HCT116 (cell line): ENCODE results near the gene UBE2V1. TPM values are rescaled to one million over a fixed set of nuclear protein-coding genes. Genes with fewer than 3 reads are reported as not detected.

Source experiments
- ATAC-seq: fragments of 200-7000 bp; cut with Tn5 transposase; 2 replicates; pipeline ENCODE4 v1.9.1; 2020; ENCODE audit warnings: mild to moderate bottlenecking, moderate library complexity
- BruUV-seq: library from RNA; stranded (reverse); fragments of 400-500 nt; replicated peaks from 2 replicates; lab custom pipeline; 2021; lab: Mats Ljungman, UMichigan
- CTCF ChIA-PET: fragments of 300-600 bp; sonication (Branson Sonifier 250); formaldehyde crosslinking; loops from one replicate; lab custom pipeline; 2021; ENCODE audit warnings: antibody characterized with exemption; lab: Charles Lee
- POLR2A ChIA-PET: fragments of 300-600, 350-600 bp; sonication (Branson Sonifier 250); formaldehyde crosslinking; loops from one replicate; lab custom pipeline; 2021; ENCODE audit warnings: antibody characterized with exemption; lab: Charles Lee
- RAD21 ChIA-PET, 2 experiments: fragments of 300-600 bp; sonication (Branson Sonifier 250); formaldehyde crosslinking; loops; one replicate each; lab custom pipeline; 2023; ENCODE audit warnings: low total read pairs in 2 of 2; ENCODE audit not compliant: uncharacterized antibody in 2 of 2, unreplicated experiment in 2 of 2, low non-redundant PET in 1 of 2; lab: Charles Lee
- DNase-seq: peaks from one replicate; pipeline ENCODE4 v3.0.0-alpha.2; 2010; ENCODE audit warnings: low read depth, low spot score
- H2AFZ ChIP-seq: fragments of 200-600 bp; shearing (Covaris generic), sonication (generic); 2 replicates; pipeline ENCODE4 v1.6.1; 2017; ENCODE audit warnings: low read depth, mixed run types, mixed read lengths, antibody characterized with exemption, low read length; ENCODE audit not compliant: poor library complexity, severe bottlenecking
- H3K27ac ChIP-seq: 2 replicates; pipeline ENCODE4 v1.5.1; 2012; ENCODE audit warnings: low read depth, low read length
- H3K27me3 ChIP-seq: fragments of 200-600 bp; sonication (generic); 2 replicates; pipeline ENCODE4 v1.6.1; 2016; ENCODE audit warnings: mixed run types, low read length, mixed read lengths; ENCODE audit not compliant: insufficient read depth
- H3K36me3 ChIP-seq, 2 experiments: fragments of 200-500 bp in 1 of 2; fragments of 200-600 bp in 1 of 2; sonication (Bioruptor generic) in 1 of 2; sonication (generic) in 1 of 2; 2 replicates each; pipeline versions ENCODE4 v1.5.1 to v1.6.1; 2014 to 2016; ENCODE audit warnings: low read length in 2 of 2, inconsistent platforms in 1 of 2, mixed read lengths in 1 of 2, mixed run types in 1 of 2; ENCODE audit not compliant: insufficient read depth in 2 of 2, control insufficient read depth in 1 of 2
- H3K4me1 ChIP-seq, 2 experiments: fragments of 200-600 bp in 1 of 2; sonication (generic) in 1 of 2; 2 replicates each; pipeline versions ENCODE4 v1.5.1 to v1.6.1; 2012 to 2017; ENCODE audit warnings: low read length in 2 of 2, inconsistent platforms in 1 of 2, mild to moderate bottlenecking in 1 of 2, mixed read lengths in 1 of 2, mixed run types in 1 of 2, moderate library complexity in 1 of 2; ENCODE audit not compliant: insufficient read depth in 2 of 2, control insufficient read depth in 1 of 2
- H3K4me2 ChIP-seq: fragments of 200-600 bp; sonication (generic); 2 replicates; pipeline ENCODE4 v1.6.1; 2017; ENCODE audit warnings: mixed run types, low read length, mixed read lengths
- H3K4me3 ChIP-seq, 2 experiments: fragments of 200-600 bp in 1 of 2; sonication (generic) in 1 of 2; replicated peaks in 1 of 2; 2 replicates each; pipeline ENCODE4 v1.5.1; 2011 to 2016; ENCODE audit warnings: low read length in 2 of 2, control low read depth in 1 of 2, low read depth in 1 of 2, mild to moderate bottlenecking in 1 of 2, mixed read lengths in 1 of 2, mixed run types in 1 of 2
- H3K79me2 ChIP-seq: fragments of 200-600 bp; sonication (generic); 2 replicates; pipeline ENCODE4 v1.6.1; 2017; ENCODE audit warnings: mild to moderate bottlenecking, mixed run types, low read length, moderate library complexity, mixed read lengths; ENCODE audit not compliant: insufficient read depth
- H3K9ac ChIP-seq: fragments of 200-600 bp; sonication (generic); 2 replicates; pipeline ENCODE4 v1.6.1; 2016; ENCODE audit warnings: low read length, mixed read lengths
- H3K9me2 ChIP-seq: fragments of 200-600 bp; sonication (generic), shearing (Covaris generic); 2 replicates; pipeline ENCODE4 v1.6.1; 2017; ENCODE audit warnings: mixed run types, mild to moderate bottlenecking, moderate library complexity; ENCODE audit not compliant: insufficient read depth
- H3K9me3 ChIP-seq, 2 experiments: fragments of 200-500 bp in 1 of 2; fragments of 200-600 bp in 1 of 2; sonication (Bioruptor generic) in 1 of 2; sonication (generic) in 1 of 2; 2 replicates each; pipeline ENCODE4 v1.6.1; 2014 to 2017; ENCODE audit warnings: low read length in 2 of 2, mixed read lengths in 2 of 2, inconsistent platforms in 1 of 2, low read depth in 1 of 2, mild to moderate bottlenecking in 1 of 2, mixed run types in 1 of 2, moderate library complexity in 1 of 2; ENCODE audit not compliant: control insufficient read depth in 1 of 2, insufficient read depth in 1 of 2
- H4K20me1 ChIP-seq: fragments of 200-600 bp; sonication (generic), shearing (Covaris generic); 2 replicates; pipeline ENCODE4 v1.6.1; 2017; ENCODE audit warnings: mixed run types, mild to moderate bottlenecking, moderate library complexity; ENCODE audit not compliant: insufficient read depth
- CTCF ChIP-seq, 3 experiments: fragments of 200-600 bp in 1 of 3; sonication (generic) in 1 of 3; IDR thresholded peaks in 2 of 3; conservative IDR thresholded peaks in 1 of 3; 2 replicates each; pipeline ENCODE4 v1.5.1; 2012 to 2017; ENCODE audit warnings: low read depth in 2 of 3, low read length in 2 of 3, antibody characterized with exemption in 1 of 3, borderline replicate concordance in 1 of 3, control low read depth in 1 of 3, mild to moderate bottlenecking in 1 of 3, mixed read lengths in 1 of 3, mixed run types in 1 of 3, moderate library complexity in 1 of 3; ENCODE audit not compliant: insufficient read depth in 1 of 3
- RAD21 ChIP-seq: IDR thresholded peaks from 2 replicates; pipeline ENCODE4 v1.6.1; 2012; ENCODE audit warnings: low read depth, mild to moderate bottlenecking
- ZNF274 ChIP-seq: fragments of 200-500 bp; sonication (Bioruptor generic); IDR thresholded peaks from 2 replicates; pipeline ENCODE4 v1.6.1; 2014; ENCODE audit warnings: mild to moderate bottlenecking, low read depth, low read length, inconsistent platforms
- intact Hi-C: fragments of 100-400 bp; cut with micrococcal nuclease; formaldehyde crosslinking; loops from 2 replicates; pipeline ENCODE4 v1.10.0; 2022
- total RNA-seq: library from RNA; stranded (reverse); gene quantifications from one replicate; pipeline ENCODE4 v1.2.1, GENCODE V29; 2021; ENCODE audit not compliant: unreplicated experiment

The UBE2V1 gene
- total RNA-seq, 1 experiment from 2014 or later = 114 TPM

- DNase-seq (no peak), ATAC-seq (no peak)
- peak overlapping the region; percentile 89 for H3K4me2 ChIP-seq
- POLR2A ChIA-PET = interaction anchor here (0.9 to 2.2 kb wide), 6 partner anchors 10 to 49 kb away, joined by 3 to 11 read pairs (median 4); no protein-coding TSS in a partner anchor
- BruUV-seq = TSS peak; percentile 63
- intact Hi-C loops = no loop called here
- H3K9ac ChIP-seq = peak overlapping the region; percentile 98
- peaks cover 30 to 64% of the 10 kb centered on the region in 2 experiments for H3K4me1 ChIP-seq
- no peaks in the 10 kb centered on the region for H3K27me3 ChIP-seq
- H3K79me2 ChIP-seq = peaks cover 59% of the 10 kb centered on the region
- no peaks in the 10 kb centered on the region for H3K9me3 ChIP-seq
- H3K4me3 ChIP-seq = peak overlapping the region; percentile 80 to 95
- H3K36me3 ChIP-seq = peaks cover 4 to 14% of the 10 kb centered on the region in 2 experiments; a peak in 3 of 4 replicates
- CTCF ChIA-PET = interaction anchor here (0.7 to 2.0 kb wide), 9 partner anchors 14 to 216 kb away, joined by 3 to 6 read pairs (median 4); partner anchors contain the start of gene RNF114
- H4K20me1 ChIP-seq = no peaks in the 10 kb centered on the region
- TF ChIP-seq ZNF274 (no peak), CTCF (IDR thresholded peaks at IDR 0.05 in 2 of 3, conservative IDR thresholded peaks at IDR 0.05 in 1 of 3; ENCODE audit: borderline replicate concordance in 1 of 3, insufficient read depth in 1 of 3, low read depth in 2 of 3, low read length in 2 of 3) (peak in 2 of 3 experiments; percentile 1 to 15; a peak in 1 of 6 replicates), RAD21 (peak; percentile 63)
- H3K27ac ChIP-seq = peak overlapping the region; percentile 90
- RAD21 ChIA-PET = interaction anchor here (0.7 to 1.0 kb wide), 2 partner anchors 14 to 37 kb away, joined by 3 read pairs; no protein-coding TSS in a partner anchor
- H3K9me2 ChIP-seq = no peaks in the 10 kb centered on the region
- H2AFZ ChIP-seq = no peak overlapping the region
These were observed 39.6 kb upstream of the UBE2V1 start for GRCh38 chr20:50152394-50153152.
